HEK293 (cell line): Measurements from ENCODE around the gene EXOG.

Source experiments
- ZNF10 ChIP-seq: fragments of 450-650 bp; formaldehyde crosslinking; IDR thresholded peaks from 2 replicates; pipeline ENCODE4 v1.5.1; 2017; ENCODE audit warnings: missing biosample characterization, missing genetic modification characterization
- ZNF621 ChIP-seq: fragments of 450-650 bp; formaldehyde crosslinking; IDR thresholded peaks from 2 replicates; pipeline ENCODE4 v1.5.1; 2017; ENCODE audit warnings: missing biosample characterization, missing genetic modification characterization
- TF ChIP-seq, protein P1 (sequence below): fragments of 450-650 bp; formaldehyde crosslinking; IDR thresholded peaks from 2 replicates; pipeline ENCODE4 v1.5.1; 2016; ENCODE audit warnings: missing biosample characterization, missing genetic modification characterization
- TF ChIP-seq, protein P2 (sequence below): fragments of 450-650 bp; formaldehyde crosslinking; IDR thresholded peaks from 2 replicates; pipeline ENCODE4 v1.5.1; 2016; ENCODE audit warnings: missing biosample characterization, missing genetic modification characterization, low read depth

DNA sequence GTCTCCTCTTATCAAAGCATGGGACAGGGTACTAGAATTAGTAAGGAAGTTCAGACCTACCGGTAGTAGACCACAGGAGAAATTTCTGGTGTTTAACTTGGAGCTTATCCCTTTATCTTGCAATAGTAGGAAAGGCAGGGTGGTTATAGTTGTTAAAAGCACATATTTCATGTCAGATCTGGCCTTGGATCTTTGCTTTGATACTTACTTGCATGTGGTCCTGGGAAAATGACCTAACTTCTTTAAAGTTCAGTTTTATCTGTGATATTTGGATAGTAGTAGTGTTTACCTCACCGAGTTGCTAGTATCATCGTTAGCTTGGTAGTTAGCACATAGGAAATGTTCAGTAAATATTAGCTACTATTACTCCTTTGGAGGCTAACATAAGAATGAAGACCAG lies 15.4 kb downstream of the EXOG start:
- no peak for TF ChIP-seq ZNF10 (tag by site-specific recombination)
- no peak for TF ChIP-seq ZNF621 (tag by site-specific recombination)
- TF ChIP-seq, protein P1, sequence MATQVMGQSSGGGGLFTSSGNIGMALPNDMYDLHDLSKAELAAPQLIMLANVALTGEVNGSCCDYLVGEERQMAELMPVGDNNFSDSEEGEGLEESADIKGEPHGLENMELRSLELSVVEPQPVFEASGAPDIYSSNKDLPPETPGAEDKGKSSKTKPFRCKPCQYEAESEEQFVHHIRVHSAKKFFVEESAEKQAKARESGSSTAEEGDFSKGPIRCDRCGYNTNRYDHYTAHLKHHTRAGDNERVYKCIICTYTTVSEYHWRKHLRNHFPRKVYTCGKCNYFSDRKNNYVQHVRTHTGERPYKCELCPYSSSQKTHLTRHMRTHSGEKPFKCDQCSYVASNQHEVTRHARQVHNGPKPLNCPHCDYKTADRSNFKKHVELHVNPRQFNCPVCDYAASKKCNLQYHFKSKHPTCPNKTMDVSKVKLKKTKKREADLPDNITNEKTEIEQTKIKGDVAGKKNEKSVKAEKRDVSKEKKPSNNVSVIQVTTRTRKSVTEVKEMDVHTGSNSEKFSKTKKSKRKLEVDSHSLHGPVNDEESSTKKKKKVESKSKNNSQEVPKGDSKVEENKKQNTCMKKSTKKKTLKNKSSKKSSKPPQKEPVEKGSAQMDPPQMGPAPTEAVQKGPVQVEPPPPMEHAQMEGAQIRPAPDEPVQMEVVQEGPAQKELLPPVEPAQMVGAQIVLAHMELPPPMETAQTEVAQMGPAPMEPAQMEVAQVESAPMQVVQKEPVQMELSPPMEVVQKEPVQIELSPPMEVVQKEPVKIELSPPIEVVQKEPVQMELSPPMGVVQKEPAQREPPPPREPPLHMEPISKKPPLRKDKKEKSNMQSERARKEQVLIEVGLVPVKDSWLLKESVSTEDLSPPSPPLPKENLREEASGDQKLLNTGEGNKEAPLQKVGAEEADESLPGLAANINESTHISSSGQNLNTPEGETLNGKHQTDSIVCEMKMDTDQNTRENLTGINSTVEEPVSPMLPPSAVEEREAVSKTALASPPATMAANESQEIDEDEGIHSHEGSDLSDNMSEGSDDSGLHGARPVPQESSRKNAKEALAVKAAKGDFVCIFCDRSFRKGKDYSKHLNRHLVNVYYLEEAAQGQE (tag by site-specific recombination) = no peak
- TF ChIP-seq, protein P2, sequence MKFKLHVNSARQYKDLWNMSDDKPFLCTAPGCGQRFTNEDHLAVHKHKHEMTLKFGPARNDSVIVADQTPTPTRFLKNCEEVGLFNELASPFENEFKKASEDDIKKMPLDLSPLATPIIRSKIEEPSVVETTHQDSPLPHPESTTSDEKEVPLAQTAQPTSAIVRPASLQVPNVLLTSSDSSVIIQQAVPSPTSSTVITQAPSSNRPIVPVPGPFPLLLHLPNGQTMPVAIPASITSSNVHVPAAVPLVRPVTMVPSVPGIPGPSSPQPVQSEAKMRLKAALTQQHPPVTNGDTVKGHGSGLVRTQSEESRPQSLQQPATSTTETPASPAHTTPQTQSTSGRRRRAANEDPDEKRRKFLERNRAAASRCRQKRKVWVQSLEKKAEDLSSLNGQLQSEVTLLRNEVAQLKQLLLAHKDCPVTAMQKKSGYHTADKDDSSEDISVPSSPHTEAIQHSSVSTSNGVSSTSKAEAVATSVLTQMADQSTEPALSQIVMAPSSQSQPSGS (tag by site-specific recombination) = no peak
